OCI-LY3 (cell line): Measurements from ENCODE around the gene EYA4.

Experiments
- CTCF ChIP-seq: fragments of 200-600, 300-600 bp; sonication (generic); IDR thresholded peaks from 2 replicates; pipeline ENCODE4 v1.5.1; 2014; ENCODE audit warnings: antibody characterized with exemption, low read length, low read depth
- EZH2phosphoT487 ChIP-seq: fragments of 200-600 bp; shearing (Covaris generic); IDR thresholded peaks from 2 replicates; pipeline ENCODE4 v1.6.1; 2018; ENCODE audit warnings: antibody characterized with exemption, mixed run types, low read depth

GRCh38 chr6:133368664-133369063 is 127.5 kb downstream of the EYA4 start:
- TF ChIP-seq CTCF, result peak; percentile 36; the same call in 1 of the 2 replicates
- no peak for TF ChIP-seq EZH2phosphoT487
